Medulla oblongata (tissue), 1 donor: ENCODE data around the gene NPIPB9.
"Not testable (repeated sequence)": the region's sequence is repeated elsewhere in the genome, so short reads cannot be mapped to it uniquely, and the experiment has no call there.

ENCODE experiments used
- DNase-seq: peaks from one replicate; pipeline ENCODE4 v3.0.0-alpha.2; 2015; ENCODE audit errors: extremely low spot score

Gene NPIPB9

DNA sequence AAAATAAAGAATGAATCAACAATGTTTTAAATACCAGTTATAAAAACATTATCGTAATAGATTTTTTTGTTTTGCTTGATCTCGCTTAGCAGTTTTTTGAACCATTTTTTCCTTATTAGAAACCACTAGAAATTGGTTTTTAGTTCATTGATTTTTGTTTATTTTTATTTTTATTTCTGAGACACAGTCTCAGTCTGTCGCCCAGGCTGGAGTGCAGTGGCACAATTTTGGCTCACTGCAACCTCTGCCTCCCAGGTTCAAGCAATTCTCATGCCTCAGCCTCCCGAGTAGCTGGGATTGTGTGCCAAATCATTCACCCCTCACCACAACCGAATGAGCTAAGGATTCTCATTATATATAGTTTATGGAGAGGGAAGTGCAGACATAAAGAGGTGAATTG, at the start of gene NPIPB9:
Gene NPIPB9 (plus strand): TSS at position 301 of the 400 bp plus-strand sequence.
- DNase-seq: not testable (repeated sequence)

- DNase-seq: not testable (repeated sequence)
These were observed 47.3 kb upstream of the NPIPB9 start for GRCh38 chr16:28704246-28704645.

GRCh38 chr16:28711220-28712083, 40.1 kb upstream of the NPIPB9 start, which contains the start of gene EIF3C:
TSS of gene EIF3C (plus strand) at chr16:28711464. CDS start at chr16:28711687, 223 bp downstream.
- not testable (repeated sequence) for DNase-seq

GRCh38 chr16:28722852-28723650, 28.5 kb upstream of the NPIPB9 start:
- not testable (repeated sequence) for DNase-seq

GRCh38 chr16:28731253-28731652, 20.3 kb upstream of the NPIPB9 start:
- not testable (repeated sequence) for DNase-seq

GRCh38 chr16:28732455-28733124, 19.0 kb upstream of the NPIPB9 start:
- DNase-seq: not testable (repeated sequence)

DNA sequence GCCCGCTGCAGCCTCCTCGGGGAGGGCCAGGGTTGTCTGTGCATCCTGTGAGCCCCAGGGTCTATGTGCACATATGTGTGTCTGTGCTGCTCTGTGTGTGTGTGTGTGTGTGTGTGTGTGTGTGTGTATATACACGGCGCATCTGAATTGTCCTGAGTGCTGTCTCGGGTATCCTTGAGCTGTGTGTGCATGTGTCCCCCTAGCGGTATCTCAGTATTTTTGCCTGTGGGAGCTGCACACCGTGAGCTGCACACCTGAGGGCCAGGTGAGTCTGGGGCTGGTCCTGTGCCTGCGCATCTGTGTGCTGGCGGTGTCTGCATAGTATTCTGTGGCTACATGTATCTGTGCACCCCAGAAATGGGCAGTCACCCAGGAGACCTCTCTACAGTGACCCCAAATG, 11.8 kb upstream of the NPIPB9 start:
- not testable (repeated sequence) for DNase-seq

DNA sequence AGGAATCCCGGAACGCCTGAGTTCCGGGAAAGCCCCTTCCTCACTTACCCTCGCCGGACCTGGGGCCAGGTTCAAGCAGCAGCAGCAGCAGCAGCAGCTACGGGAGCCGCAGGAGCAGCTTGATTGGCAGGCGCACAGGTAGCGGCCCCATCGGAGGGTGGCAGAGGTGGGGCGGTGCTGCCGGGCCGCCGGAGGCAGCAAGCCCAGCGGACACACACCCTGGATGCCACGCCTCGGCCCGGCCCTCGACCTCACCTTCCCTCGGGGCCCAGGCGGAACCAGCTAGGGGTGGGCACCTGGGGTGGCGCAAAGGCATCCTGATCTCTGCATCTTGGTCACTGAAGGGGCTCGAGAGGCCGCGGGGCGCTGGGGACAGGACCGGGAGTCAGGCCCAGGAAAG, 11.0 kb upstream of the NPIPB9 start:
- not testable (repeated sequence) for DNase-seq

GRCh38 chr16:28741295-28741694, 10.3 kb upstream of the NPIPB9 start:
- not testable (repeated sequence) for DNase-seq

- DNase-seq: not testable (repeated sequence)
These were observed 4.8 kb upstream of the NPIPB9 start for GRCh38 chr16:28746618-28747350.

GRCh38 chr16:28749997-28750465, 1.6 kb upstream of the NPIPB9 start:
- DNase-seq: not testable (repeated sequence)

DNA sequence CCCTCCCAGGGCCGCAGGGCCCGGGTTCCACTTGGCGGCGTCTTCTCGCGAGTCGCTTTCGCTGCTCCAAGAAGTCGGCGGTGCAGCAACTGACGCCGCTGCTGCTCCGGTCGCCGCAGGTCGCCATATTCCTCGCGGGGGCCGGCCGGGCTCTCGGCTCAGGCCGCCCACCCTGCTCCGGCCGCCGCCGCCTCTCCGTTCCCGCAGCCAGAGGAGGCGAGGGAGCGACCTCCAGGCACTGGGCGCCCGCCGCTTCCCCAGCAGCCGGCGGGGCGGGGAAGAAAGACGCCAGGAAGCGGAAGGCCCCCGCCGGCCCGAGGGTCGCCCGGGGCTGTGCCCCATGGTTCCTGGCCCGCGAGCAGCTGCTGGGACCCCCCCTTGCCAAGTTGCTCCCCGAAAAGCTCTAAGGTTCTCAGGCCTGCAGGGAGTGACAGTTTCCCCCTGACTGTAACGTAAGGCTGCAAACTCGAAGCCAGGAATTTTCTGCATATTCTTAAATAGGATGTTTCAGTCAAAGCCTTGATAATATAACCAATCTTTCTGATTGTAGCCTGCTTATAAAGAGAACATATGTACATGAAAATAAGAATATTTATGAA, 1.0 kb upstream of the NPIPB9 start:
- DNase-seq: not testable (repeated sequence)

- DNase-seq: not testable (repeated sequence)
These were observed 30.1 kb downstream of the NPIPB9 start for GRCh38 chr16:28781697-28782096.

DNA sequence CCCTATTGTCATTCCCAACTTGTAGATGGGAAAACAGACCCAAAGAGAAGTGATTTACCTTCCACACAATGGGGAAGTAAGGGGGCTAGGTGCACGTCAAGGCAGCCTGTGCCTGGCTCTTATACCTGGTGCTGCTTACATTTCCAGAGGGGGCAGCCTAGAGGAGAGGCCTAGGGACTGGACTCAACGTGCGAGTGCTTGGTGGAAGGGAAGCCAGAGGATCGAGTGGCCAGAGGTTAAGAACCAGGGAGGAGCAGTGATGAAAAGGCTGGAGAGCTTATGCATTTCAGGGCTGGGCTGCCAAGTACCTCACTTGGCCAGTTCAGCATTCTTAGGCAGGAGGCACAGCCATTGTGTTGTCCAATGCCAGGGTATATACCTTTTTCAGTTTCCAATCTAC, 30.8 kb downstream of the NPIPB9 start:
- DNase-seq: not testable (repeated sequence)

DNA sequence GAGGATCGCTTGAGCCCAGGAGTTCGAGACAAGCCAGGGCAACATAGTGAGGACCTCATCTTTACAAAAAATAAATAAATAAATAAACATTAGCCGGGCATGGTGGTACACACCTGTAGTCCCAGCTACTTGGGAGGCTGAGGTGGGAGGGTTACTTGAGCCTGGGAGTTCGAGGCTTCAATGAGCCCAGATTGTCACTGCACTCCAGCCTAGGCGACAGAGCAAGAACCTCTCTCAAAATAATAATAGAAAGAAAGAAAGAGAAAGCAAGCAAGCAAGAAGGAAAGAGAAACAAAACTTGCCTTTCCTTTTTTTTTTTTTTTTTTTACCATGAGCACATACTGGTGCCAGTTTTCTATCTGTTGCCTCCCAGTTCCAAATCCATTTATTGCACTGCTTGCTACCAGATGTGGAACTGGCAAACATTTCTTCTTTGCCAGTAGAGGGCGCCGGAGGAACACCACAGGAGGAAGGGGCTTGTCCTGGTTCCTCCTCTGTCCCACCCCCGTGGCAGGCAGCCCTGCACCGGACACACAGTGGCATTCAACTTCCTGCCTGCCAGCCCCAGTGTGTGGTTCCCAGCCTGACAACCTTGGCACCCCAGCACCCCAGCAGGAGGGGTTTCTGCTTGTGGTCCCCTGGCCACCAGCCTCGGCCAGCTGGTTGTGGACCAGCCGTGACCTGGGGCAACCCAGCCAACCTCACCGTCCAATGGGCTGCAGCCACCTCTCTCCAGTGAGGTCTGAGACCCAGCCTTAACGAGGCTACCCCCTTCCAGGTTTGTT, 50.8 kb downstream of the NPIPB9 start:
- DNase-seq: peak; percentile 93

GRCh38 chr16:28807445-28808120, 56.0 kb downstream of the NPIPB9 start:
- not testable (repeated sequence) for DNase-seq

GRCh38 chr16:28820016-28820415, 68.4 kb downstream of the NPIPB9 start:
- DNase-seq: no peak

GRCh38 chr16:28820546-28820945, 69.0 kb downstream of the NPIPB9 start:
- DNase-seq: not testable (repeated sequence)

GRCh38 chr16:28821874-28822519, 70.4 kb downstream of the NPIPB9 start:
- no peak for DNase-seq
